ENCODE measurements around the gene NAA50.
A peak's percentile ranks its signal among the peaks of the same experiment; 100 is the strongest.

NAA50 gene

GRCh38 chr3:113730550-113730949, 15.5 kb downstream of the NAA50 start:
- DNase-seq (ENCODE audit: low read depth) = no peak
- no peak for TF ChIP-seq CTCF (conservative IDR thresholded peaks at IDR 0.05; ENCODE audit: control insufficient read depth, insufficient read depth, low read depth, low read length)
- H3K4me3 ChIP-seq (ENCODE audit: control insufficient read depth, low read depth, low read length) = no peak overlapping the region

GRCh38 chr3:113728661-113729060, 17.4 kb downstream of the NAA50 start:
- DNase-seq (ENCODE audit: low read depth) = no peak
- H3K4me3 ChIP-seq (ENCODE audit: control insufficient read depth, low read depth, low read length) = no peak overlapping the region
- TF ChIP-seq CTCF (conservative IDR thresholded peaks at IDR 0.05; ENCODE audit: control insufficient read depth, insufficient read depth, low read depth, low read length) = no peak

GRCh38 chr3:113721636-113722035, 24.4 kb downstream of the NAA50 start:
- H3K4me3 ChIP-seq (ENCODE audit: control insufficient read depth, low read depth, low read length) = no peak overlapping the region
- no peak for DNase-seq (ENCODE audit: low read depth)
- TF ChIP-seq CTCF (conservative IDR thresholded peaks at IDR 0.05; ENCODE audit: control insufficient read depth, insufficient read depth, low read depth, low read length) = no peak

- no peak for DNase-seq (ENCODE audit: low read depth)
- no peak overlapping the region for H3K4me3 ChIP-seq (ENCODE audit: control insufficient read depth, low read depth, low read length)
- TF ChIP-seq CTCF (conservative IDR thresholded peaks at IDR 0.05; ENCODE audit: control insufficient read depth, insufficient read depth, low read depth, low read length) = no peak
Measured at GRCh38 chr3:113719758-113720157, 26.3 kb downstream of the NAA50 start.

GRCh38 chr3:113719294-113719693, 26.8 kb downstream of the NAA50 start:
- DNase-seq (ENCODE audit: low read depth) = peak; percentile 35
- no peak overlapping the region for H3K4me3 ChIP-seq (ENCODE audit: control insufficient read depth, low read depth, low read length)
- no peak for TF ChIP-seq CTCF (conservative IDR thresholded peaks at IDR 0.05; ENCODE audit: control insufficient read depth, insufficient read depth, low read depth, low read length)

GRCh38 chr3:113717818-113718217, 28.2 kb downstream of the NAA50 start:
- no peak for DNase-seq (ENCODE audit: low read depth)
- no peak overlapping the region for H3K4me3 ChIP-seq (ENCODE audit: control insufficient read depth, low read depth, low read length)
- no peak for TF ChIP-seq CTCF (conservative IDR thresholded peaks at IDR 0.05; ENCODE audit: control insufficient read depth, insufficient read depth, low read depth, low read length)

GRCh38 chr3:113717308-113717707, 28.7 kb downstream of the NAA50 start:
- peak; percentile 53 for DNase-seq (ENCODE audit: low read depth)
- TF ChIP-seq CTCF (conservative IDR thresholded peaks at IDR 0.05; ENCODE audit: control insufficient read depth, insufficient read depth, low read depth, low read length) = no peak
- H3K4me3 ChIP-seq (ENCODE audit: control insufficient read depth, low read depth, low read length) = no peak overlapping the region

Measured in fibroblast of mammary gland (primary cell).